GM19452 (cell line): ENCODE measurements around the gene LYPD5.
A peak's percentile ranks its signal among the peaks of the same experiment; 100 is the strongest.
"Not testable (repeated sequence)": the region's sequence is repeated elsewhere in the genome, so short reads cannot be mapped to it uniquely, and the experiment has no call there.

Source experiments
- ATAC-seq: cut with Tn5 transposase; IDR thresholded peaks from one replicate; pipeline ENCODE4 v1.9.1; 2021; ENCODE audit not compliant: unreplicated experiment

The LYPD5 gene

DNA sequence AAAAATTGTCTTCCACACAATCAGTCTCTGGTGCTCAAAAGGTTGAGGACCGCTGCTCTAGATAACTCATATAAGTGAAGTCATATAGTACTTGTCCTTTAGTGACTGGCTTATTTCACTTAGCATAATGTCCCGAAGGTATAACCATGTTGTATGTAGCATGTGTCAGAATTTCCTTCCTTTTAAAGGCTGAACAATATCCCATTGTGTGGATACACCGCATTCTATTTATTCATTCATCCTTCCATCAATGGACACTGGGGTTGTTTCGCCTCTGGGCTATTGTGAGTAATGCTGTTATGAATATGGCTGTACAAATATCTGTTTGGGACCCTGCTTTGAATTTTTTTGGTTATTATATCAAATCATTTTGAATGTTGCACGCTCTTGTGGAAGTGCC, 4.6 kb upstream of the LYPD5 start:
- no peak for ATAC-seq

DNA sequence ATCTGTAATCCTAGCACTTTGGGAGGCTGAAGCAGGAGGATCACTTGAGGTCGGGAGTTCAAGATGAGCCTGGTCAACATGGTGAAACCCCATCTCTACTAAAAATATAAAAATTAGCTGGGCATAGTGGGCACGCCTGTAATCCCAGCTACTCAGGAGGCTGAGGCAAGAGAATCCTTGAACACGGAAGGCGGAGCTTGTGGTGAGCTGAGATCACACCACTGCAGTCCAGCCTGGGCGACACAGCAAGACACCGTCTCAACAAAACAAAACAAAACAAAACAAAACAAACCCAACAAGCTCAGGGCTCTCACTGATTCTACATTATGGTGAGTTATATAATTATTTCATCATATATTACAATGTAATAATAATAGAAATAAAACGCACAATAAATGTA, 4.2 kb upstream of the LYPD5 start:
- not testable (repeated sequence) for ATAC-seq

DNA sequence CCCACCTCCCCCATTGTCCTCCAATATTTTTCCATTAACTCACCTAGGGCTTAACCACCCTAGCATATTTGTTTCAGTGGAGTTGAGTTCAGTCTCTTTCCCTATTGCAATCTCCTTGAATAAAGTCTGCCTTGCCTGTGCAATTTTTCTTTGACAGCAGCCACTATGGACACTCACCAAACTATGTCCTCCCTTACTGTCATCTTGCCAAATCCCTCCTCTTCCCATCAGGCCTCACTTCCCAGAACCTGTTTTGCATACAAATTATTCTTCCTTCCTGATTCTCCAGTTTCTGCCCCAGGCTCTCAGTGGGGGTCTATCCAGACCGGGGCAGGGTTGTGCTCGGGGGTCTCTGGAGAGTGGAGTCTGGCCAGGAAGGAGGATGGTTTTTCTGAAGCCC, 2.2 kb upstream of the LYPD5 start:
- no peak for ATAC-seq

DNA sequence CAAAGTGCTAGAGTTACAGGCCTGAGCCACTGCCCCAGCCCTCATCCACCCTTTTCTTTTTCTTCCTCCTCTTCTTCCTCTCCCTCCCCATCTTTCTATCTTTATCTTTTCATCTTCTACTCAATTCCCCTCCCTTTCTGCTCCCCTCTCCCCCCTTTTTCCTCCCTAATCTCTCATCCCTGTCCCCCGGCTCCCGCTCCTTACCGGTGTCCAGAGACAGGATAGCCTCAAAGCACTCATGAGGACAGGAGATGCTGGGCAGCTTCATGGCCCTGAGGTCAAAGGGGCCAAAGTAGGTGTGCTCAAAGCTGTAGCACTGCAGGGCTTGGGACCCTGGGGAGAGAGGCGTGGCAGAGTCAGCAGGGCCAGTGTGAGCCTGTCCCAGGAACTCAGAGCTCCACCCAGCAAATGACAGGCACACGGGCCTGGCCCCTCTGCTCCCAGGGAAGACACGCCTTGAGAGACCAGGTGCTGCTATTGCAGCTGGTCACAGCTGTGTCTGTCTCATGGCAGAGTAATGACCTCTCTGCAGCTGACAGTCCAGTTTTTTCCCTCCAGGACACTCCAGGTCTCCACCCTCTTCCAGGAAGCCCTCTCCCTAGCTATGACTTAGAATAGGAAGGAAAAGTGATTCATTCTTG, 2.6 kb downstream of the LYPD5 start:
- no peak for ATAC-seq

DNA sequence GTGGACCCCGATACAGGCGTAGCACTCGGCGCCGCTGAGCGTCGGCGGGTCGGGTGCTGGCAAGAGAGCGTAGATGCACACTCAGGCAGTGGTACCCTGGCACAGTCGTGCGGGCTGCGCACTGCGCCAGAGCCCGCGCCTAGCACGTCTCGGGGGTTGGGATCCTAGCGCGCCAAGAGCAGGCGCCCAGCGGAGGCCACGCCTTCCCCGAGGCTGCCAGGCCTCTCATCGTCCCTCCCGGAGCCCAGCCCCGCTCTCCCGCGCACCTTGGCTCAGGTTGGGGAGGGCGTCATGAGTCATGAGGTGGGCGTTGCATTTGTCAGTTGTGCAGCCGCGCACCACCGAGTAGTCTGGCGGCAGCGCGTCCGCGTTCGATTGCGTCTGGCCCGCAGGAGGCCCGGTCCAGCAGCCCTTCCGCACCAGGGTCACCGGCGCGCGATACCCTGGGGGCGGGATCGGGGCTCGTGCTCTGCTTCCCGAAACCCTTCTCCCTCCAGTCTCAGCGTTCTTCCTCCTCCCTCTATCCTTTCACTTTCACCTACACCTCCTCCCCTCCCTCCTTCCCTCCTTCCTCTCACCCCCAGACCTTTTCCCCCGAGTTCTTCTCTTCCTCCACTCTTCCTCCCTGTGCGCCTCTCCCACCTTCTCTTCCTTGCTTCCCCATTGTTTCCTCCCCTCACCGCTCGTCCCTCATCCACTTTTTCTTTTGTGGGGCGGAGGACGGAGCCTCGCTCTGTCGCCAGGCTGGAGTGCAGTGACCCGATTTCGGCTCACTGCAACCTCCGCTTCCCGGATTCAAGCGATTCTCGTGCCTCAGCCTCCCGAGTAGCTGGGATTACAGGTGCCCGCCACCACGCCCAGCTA, 3.5 kb downstream of the LYPD5 start:
- no peak for ATAC-seq

DNA sequence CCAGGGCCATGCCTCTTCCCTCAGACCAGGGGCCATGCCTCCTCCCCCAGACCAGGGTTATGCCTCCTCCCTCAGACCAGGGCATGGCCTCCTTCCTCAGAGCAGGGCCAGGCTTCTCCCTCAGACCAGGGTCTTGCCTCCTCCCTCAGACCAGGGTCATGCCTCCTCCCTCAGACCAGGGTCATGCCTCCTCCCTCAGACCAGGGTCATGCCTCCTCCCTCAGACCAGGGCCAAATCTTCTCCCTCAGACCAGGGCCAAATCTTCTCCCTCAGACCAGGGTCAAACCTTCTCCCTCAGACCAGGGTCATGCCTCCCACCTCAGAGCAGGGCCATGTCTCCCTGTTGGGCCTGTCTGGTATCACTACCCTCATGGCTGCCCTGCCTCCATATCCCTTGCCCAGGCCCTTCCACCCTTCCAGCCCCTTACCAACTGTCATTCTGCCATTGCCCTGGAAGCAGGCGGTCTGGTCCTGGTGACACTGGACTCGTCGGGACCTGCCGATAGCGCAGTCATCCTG, 4.2 kb downstream of the LYPD5 start:
- no peak for ATAC-seq

DNA sequence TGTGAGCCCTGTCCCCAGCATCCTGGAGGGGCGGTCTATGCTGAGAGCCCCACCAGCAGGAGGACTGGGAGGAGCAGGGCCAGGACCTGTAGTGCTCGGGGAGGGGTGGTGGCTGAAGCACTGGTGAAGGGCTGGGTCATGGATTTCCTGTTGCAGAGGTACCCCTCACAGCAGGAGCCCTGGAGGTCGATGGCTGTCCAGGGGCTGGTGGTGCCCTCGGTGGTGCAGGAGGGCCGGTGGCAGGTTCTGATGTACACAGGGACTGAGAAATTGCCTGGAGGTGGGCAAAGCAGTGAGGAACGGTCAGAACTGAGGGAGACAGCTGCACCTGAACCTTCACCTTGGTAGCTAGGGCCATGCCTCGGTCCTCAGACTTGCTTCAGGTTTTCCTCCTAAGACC, 4.7 kb downstream of the LYPD5 start:
- ATAC-seq = no peak

DNA sequence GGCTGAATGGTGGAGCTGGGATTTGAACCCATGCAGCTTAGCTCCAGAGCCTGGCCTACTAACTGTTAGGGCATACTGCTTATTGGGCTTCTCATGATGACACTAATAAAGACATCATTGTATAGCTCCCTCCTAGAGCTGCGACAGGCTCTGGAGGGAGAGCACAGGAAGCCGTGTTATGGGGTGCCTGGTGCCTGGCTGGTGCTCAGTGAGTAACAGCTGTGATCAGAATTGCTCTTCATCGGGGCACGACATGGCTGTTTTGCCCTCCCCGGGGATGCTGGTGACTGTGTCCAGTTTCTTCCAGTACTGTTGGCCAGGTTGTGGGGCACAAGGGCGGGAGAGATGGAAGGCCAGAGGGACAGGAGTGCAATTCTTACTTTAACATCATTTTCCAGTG, 5.1 kb downstream of the LYPD5 start:
- no peak for ATAC-seq

DNA sequence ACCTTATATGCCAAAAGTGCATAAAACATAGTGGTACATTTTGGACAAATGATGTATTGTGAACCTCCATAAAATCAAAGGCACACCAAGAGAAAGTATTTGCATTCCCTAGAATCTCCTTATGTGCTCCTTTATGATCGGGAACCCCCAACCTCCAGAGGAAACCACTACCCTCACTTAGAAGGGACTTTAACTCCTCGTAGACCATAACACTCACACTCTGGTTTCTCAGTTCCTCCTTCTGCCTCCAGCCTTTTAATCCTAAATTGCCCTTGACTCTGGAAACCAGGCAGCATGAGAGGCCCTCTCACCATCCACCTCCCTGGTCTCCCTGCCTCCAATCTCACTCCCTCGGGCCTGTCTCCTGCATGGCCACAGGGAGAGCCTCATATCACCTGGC, 11.7 kb downstream of the LYPD5 start:
- ATAC-seq = no peak

DNA sequence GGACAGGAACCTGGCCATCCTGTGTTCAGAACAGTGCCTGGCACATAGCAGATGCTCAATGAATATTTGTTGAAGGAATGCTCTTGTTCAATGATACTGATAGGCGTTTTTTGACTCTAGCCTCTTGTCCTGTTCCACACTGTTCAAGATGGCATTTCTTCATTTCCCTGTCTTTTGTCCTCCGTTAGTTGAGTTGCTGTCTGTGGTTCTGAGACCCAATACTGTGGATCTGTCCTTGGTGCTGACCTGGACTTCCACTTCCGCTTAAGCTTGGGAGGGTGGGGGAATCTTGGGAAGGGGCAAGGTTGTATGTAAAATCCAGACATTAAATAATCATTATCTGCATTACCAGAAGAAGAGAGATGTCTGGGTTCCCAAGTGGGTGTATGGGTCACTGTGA, 13.2 kb downstream of the LYPD5 start:
- ATAC-seq = no peak

DNA sequence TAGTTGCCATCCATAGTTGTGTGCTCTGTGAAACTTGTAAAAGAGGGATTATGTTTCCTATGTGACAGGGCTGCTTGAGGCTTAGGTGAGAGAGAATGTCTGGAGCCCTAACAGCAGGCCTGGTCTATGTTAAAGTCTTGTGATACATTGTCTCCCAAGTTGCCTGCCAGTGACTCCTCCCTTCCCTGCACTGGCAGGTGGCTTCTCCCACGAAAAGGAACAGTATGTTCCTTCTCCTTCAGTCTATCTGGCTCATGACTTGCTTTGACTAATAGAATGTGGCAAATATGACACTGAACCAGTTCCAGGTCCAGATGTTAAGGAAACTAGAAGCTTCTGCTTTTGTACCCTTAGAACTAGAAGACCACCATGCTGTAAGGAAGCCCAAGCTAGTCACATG, 15.6 kb downstream of the LYPD5 start:
- no peak for ATAC-seq

DNA sequence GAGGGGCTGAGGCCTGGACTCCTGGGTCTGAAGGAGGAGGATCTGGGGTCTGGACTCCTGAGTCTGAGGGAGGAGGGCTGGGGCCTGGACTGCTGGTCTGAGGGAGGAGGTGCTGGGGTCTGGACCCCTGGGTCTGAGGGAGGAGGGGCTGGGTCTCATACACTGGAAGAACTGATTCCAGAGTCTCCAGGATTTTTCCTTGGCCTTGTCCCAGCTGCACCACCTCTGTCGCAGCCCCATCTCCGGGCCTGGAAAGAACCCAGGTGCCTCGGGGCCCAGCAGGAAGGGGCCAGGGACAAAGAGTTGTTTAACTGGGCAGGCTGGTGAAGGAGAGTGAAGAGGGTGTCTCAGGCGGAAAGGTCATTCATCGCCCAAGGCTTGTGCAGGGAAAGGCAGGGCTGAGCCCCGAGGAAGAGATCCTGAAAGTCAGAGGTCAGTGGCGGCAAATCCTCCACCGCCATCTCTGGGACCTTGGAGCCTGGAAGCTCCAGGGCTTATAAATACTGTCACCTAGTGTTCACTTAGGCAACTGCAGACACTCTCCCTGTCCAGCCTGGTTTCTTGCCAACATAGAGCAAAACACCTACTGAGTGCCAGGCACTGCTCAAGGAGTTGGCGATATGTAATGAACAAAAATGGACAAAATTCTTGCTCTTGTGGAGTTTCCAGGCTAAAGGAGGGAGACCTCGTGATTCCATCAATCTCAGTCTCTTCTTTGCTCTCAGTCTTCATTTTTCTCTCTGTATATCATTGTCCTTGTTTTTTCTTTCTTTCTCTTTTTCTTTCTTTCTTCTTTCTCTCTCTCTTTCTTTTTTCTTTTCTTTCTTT, 17.1 kb downstream of the LYPD5 start:
- ATAC-seq = peak; percentile 43

DNA sequence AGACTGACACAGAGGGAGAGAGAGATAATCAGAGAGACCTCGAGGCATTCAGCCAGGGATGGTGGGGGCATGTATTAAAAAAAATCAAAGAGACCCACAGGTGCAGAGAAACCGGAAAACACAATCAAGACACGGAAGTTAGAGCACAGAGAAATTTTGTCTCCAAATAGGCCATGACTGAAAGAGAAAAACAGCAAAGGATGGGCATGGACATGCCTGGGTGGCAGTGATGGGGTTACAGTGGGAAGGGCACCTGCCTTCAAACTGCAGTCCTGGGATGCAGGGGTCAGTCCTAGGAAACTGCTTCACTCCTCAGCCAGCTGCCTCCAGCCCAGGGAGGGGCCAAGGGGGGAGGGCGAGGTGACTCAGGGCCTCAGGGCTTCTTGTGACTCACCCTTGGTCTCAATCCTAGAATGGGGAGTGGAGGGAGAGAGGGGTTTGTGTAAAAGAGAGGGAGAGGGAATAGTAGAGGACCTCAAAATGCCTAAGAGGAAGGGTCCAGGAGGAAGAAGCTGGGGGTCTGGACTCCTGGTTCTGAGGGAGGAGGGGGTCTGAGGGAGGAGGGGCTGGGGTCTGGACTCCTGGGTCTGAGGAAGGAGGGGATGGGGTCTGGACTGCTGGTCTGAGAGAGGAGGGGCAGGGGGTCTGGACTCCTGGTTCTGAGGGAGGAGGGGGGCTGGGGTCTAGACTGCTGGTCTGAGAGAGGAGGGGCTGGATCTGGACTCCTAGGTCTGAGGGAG, 17.8 kb downstream of the LYPD5 start:
- ATAC-seq = no peak

DNA sequence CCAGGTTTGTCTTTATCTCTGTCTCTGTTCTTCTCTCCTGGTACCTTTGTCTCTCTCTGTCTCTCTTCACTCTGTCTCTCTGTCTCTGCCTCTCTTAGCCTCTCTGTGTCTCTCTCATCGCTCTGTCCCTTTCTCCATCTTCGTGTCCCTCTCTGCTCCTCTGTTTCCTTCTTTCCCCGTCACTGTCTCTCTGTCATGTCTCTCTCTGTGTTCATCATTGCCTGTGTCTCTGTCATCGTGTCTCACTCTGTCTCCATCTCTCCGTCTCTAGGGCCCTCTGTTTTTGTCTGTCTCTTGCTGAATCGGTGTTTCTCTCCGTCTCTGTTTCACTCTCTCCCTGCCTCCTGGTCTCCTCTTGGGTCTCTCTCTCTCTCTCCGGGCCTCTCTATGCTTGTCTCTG, 18.6 kb downstream of the LYPD5 start:
- no peak for ATAC-seq

DNA sequence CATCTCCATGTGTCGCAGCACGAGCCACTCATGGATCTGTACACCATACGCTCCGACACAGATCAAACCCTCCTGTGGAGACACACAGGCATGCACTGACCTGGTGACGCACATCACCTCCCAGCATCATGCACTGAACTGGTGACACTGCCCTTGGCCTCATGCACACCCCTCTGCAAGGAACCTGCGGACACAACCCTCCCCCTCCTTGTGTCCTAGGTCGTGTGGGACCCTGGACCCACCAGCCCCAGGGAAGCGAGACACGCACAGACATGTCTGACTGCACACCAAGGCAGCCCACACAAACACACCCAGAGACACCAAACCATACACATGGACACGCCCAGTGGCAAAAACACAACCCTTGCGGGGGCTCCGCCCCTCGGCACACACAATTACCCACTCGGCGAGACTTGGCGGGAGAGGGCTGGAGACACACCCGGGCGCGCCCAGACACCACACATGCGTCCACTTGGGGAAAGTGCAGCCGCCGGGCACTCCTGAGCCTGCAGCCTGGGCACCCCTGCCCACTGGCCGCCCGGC, 19.5 kb downstream of the LYPD5 start:
- no peak for ATAC-seq

DNA sequence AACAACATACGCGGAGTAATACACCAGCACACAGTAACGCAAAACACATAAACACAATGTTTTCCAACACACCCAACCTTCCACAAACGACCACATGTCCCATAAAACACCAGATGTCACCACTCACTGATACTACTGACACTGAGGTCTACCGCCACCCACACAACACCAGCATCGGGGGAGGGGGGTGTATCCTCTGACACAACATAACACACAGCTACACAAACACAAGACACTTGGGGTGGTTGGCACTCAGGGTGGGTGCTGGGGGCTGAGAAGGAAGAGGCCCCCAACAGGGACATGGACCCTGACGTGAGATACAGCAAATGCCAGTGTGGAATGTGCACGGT, 20.0 kb downstream of the LYPD5 start:
- ATAC-seq = no peak

DNA sequence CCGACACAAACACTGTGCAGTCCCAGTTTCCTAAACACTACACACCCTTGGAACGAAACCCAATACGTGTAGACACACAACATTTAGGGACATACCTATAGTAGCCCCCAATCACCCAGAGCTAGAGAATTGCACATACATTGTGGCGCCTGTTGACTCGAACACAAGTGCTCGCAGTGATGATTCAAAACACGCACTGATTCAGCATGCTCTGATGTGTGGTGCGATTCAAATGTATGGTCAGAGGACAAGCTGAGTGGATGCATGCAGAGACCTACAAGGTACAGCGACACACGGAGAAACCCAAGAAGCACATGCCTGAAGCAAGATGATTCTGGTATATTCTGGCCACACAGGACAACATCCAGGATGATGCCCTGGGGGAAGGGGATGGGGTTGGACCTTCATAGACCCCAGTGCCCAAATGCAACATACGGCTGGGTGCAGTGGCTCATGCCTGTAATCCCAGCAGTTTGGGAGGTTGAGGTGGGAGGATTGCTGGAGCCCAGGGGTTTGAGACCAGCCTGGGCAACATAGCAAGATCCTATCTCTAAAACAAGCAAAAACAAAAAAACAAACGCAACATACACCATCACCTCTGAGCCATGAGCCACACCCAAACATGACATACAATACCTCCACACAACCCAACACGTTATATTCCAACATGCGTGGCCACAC, 20.5 kb downstream of the LYPD5 start:
- no peak for ATAC-seq

DNA sequence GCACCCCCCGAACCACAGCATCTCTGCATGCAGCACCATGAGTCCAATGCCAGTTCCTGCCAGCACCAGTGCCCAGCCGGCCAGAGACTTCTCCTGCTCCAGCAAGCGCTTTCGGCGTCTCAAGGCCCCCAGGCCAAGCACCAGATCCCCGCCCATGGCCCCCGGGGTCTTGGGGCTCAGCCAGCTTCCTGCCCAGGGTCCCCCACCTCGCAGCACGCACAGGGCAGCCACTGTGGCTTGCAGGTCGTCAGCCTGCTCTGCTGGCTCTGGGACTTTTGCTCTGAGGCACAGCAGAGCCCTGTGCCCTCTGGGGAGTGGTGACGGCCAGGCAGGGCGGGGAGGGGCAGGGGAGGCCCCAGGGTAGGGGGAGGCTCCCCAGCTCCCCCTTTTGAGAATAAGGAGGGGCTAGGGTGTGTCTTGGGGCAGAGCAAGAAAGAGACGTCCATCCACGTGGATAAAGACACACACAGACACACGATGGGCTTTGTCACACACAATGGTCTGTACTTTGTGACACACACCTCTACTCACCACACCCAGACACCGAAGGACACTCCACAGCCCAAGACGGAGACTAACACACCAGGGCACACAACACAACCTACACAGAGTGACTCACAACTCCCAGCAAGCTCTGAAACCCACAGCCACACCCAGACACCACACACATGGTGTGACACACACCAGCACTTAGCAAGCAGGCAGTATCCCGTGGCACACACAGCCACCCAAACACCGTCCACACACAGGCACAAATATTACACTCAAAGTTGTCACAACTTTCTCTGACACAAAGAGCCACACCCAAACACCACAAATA, 21.3 kb downstream of the LYPD5 start, which contains the start of gene KCNN4:
KCNN4 (minus strand) TSS at position 268 of the 820 bp plus-strand sequence; CDS start at position 156, 112 bp downstream.
- ATAC-seq = peak; percentile 40

DNA sequence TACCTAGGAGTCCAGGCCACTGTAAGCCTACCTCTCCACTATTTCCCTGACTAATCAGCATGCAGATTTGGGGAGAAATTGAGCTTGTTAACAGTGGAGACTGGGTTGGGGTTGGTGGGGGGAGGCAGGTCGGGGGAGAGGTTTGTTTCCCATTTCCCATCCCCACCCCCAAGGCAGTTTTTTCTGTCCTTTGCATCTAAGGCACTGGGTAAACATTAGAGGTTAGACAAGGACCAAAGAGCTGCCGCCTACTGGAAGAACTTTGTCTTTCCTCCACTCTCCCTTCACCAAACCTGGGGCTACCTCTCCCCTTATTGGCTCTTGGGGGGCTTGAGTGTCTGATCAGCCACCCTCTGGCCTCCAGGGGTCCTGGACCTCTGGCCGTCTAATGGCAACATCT, 22.4 kb downstream of the LYPD5 start:
- ATAC-seq = no peak
